WTC11 (cell line): ENCODE results near the gene ITGA11.

ENCODE experiments used
- GRHL2 ChIP-seq: fragments of 250-450 bp; sonication (Bioruptor Pico); IDR thresholded peaks from 2 replicates; pipeline ENCODE4 v1.8.0; 2022; ENCODE audit warnings: mild to moderate bottlenecking, moderate library complexity; ENCODE audit not compliant: insufficient replicate concordance, severe bottlenecking
- TEAD1 ChIP-seq: sonication (generic); formaldehyde crosslinking; IDR thresholded peaks from 2 replicates; pipeline ENCODE4 v1.8.0; 2022; ENCODE audit warnings: mild to moderate bottlenecking, missing genetic modification reagents
- TEAD4 ChIP-seq: sonication (generic); formaldehyde crosslinking; IDR thresholded peaks from 2 replicates; pipeline ENCODE4 v1.8.0; 2022; ENCODE audit warnings: mild to moderate bottlenecking, missing genetic modification reagents
- TF ChIP-seq, protein P1 (sequence below): fragments of 200-600 bp; IDR thresholded peaks from 2 replicates; pipeline ENCODE4 v1.8.0; 2022; ENCODE audit warnings: antibody characterized with exemption
- TF ChIP-seq, protein P2 (sequence below): sonication (generic); formaldehyde crosslinking; IDR thresholded peaks from 2 replicates; pipeline ENCODE4 v1.8.1; 2023; ENCODE audit warnings: mild to moderate bottlenecking, missing genetic modification reagents

DNA sequence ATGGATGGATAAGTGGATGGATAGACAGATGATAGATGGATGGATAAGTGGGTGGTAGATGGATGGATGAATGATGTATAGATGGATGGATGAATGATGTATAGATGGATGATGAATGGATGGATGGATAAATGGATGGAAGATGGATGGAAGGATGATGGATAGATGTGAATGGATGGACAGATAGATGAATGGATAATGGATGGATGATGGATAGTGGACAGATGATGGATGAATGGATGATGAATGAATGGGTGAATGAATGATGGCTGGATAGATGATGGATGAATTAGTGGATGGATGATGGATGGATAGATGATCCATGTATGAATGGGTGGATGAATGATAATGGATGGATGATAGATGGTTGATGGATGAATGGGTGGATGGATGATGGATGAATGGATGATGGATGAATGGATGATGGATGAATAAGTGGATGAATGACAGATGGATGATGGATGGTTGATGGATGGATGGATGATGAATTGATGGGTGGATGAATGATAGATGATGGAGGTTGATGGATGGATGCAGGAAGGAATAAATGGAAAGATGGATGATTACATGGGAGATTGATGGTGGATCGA, 69.3 kb downstream of the ITGA11 start:
- no peak for TF ChIP-seq TEAD1 (CRISPR knock-in tag)
- TF ChIP-seq, protein P1, sequence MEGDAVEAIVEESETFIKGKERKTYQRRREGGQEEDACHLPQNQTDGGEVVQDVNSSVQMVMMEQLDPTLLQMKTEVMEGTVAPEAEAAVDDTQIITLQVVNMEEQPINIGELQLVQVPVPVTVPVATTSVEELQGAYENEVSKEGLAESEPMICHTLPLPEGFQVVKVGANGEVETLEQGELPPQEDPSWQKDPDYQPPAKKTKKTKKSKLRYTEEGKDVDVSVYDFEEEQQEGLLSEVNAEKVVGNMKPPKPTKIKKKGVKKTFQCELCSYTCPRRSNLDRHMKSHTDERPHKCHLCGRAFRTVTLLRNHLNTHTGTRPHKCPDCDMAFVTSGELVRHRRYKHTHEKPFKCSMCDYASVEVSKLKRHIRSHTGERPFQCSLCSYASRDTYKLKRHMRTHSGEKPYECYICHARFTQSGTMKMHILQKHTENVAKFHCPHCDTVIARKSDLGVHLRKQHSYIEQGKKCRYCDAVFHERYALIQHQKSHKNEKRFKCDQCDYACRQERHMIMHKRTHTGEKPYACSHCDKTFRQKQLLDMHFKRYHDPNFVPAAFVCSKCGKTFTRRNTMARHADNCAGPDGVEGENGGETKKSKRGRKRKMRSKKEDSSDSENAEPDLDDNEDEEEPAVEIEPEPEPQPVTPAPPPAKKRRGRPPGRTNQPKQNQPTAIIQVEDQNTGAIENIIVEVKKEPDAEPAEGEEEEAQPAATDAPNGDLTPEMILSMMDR = no peak
- no peak for TF ChIP-seq TEAD4 (CRISPR knock-in tag)
- TF ChIP-seq, protein P2, sequence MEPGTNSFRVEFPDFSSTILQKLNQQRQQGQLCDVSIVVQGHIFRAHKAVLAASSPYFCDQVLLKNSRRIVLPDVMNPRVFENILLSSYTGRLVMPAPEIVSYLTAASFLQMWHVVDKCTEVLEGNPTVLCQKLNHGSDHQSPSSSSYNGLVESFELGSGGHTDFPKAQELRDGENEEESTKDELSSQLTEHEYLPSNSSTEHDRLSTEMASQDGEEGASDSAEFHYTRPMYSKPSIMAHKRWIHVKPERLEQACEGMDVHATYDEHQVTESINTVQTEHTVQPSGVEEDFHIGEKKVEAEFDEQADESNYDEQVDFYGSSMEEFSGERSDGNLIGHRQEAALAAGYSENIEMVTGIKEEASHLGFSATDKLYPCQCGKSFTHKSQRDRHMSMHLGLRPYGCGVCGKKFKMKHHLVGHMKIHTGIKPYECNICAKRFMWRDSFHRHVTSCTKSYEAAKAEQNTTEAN (CRISPR knock-in tag) = no peak
- no peak for TF ChIP-seq GRHL2
